Neuronal stem cell (in vitro differentiated cells): ENCODE measurements around the gene ELF3.
"Not testable (repeated sequence)": the region's sequence is repeated elsewhere in the genome, so short reads cannot be mapped to it uniquely, and the experiment has no call there.

ENCODE experiments used
- DNase-seq: peaks from one replicate; pipeline ENCODE4 v3.0.0-alpha.2; 2013; ENCODE audit warnings: low spot score
- H2AFZ ChIP-seq: one replicate; pipeline ENCODE4 v1.6.1; 2013; ENCODE audit warnings: mild to moderate bottlenecking, low read length, inconsistent platforms
- H2AK5ac ChIP-seq: 2 replicates; pipeline ENCODE4 v1.6.1; 2013; ENCODE audit warnings: low read depth, mild to moderate bottlenecking, inconsistent platforms, low read length, moderate library complexity, mixed read lengths
- H2BK120ac ChIP-seq: 2 replicates; pipeline ENCODE4 v1.6.1; 2013; ENCODE audit warnings: low read depth, mild to moderate bottlenecking, inconsistent platforms, low read length, moderate library complexity, mixed read lengths
- H2BK12ac ChIP-seq: one replicate; pipeline ENCODE4 v1.6.1; 2013; ENCODE audit warnings: low read length, inconsistent platforms
- H2BK15ac ChIP-seq: 2 replicates; pipeline ENCODE4 v1.6.1; 2013; ENCODE audit warnings: mild to moderate bottlenecking, low read length, inconsistent platforms, mixed read lengths
- H2BK5ac ChIP-seq: one replicate; pipeline ENCODE4 v1.6.1; 2013; ENCODE audit warnings: inconsistent platforms, mild to moderate bottlenecking, low read length, moderate library complexity
- H3K14ac ChIP-seq: one replicate; pipeline ENCODE4 v1.6.1; 2013; ENCODE audit warnings: low read length, inconsistent platforms
- H3K18ac ChIP-seq: 2 replicates; pipeline ENCODE4 v1.6.1; 2013; ENCODE audit warnings: low read length, inconsistent platforms
- H3K23ac ChIP-seq: 2 replicates; pipeline ENCODE4 v1.6.1; 2013; ENCODE audit warnings: low read depth, mild to moderate bottlenecking, mixed read lengths, low read length, inconsistent platforms; ENCODE audit not compliant: poor library complexity
- H3K27ac ChIP-seq: replicated peaks from 3 replicates; pipeline ENCODE4 v1.5.1; 2013; ENCODE audit warnings: low read length, inconsistent platforms
- H3K27me3 ChIP-seq, 3 experiments: 2 replicates each; pipeline ENCODE4 v1.6.1; 2013; ENCODE audit warnings: low read length in 3 of 3, mild to moderate bottlenecking in 2 of 3, inconsistent platforms in 1 of 3, low read depth in 1 of 3, mixed read lengths in 1 of 3, moderate library complexity in 1 of 3; ENCODE audit not compliant: control insufficient read depth in 3 of 3, insufficient read depth in 3 of 3
- H3K36me3 ChIP-seq, 2 donors: replicated peaks in 1 of 2; 2 replicates each; pipeline ENCODE4 v1.6.1; 2013; ENCODE audit warnings: low read length in 2 of 2; ENCODE audit not compliant: control insufficient read depth in 2 of 2, insufficient read depth in 2 of 2
- H3K4ac ChIP-seq: 2 replicates; pipeline ENCODE4 v1.6.1; 2013; ENCODE audit warnings: inconsistent platforms, mild to moderate bottlenecking, low read length, moderate library complexity
- H3K4me1 ChIP-seq, 2 donors: 1 replicate in 1 of 2; 2 replicates in 1 of 2; pipeline ENCODE4 v1.6.1; 2013; ENCODE audit warnings: low read length in 2 of 2, low read depth in 1 of 2; ENCODE audit not compliant: control insufficient read depth in 2 of 2, insufficient read depth in 1 of 2
- H3K4me2 ChIP-seq: one replicate; pipeline ENCODE4 v1.6.1; 2013; ENCODE audit warnings: mild to moderate bottlenecking, low read length, inconsistent platforms; ENCODE audit not compliant: insufficient read depth, poor library complexity, severe bottlenecking
- H3K4me3 ChIP-seq, 2 donors: 2 replicates each; pipeline ENCODE4 v1.5.1; 2013; ENCODE audit warnings: low read length in 2 of 2, mild to moderate bottlenecking in 2 of 2, inconsistent platforms in 1 of 2, moderate library complexity in 1 of 2
- H3K79me1 ChIP-seq: one replicate; pipeline ENCODE4 v1.6.1; 2013; ENCODE audit warnings: low read depth, mild to moderate bottlenecking, inconsistent platforms, low read length, moderate library complexity
- H3K9ac ChIP-seq: one replicate; pipeline ENCODE4 v1.6.1; 2013; ENCODE audit warnings: mild to moderate bottlenecking, low read depth, low read length, inconsistent platforms; ENCODE audit not compliant: poor library complexity
- H3K9me3 ChIP-seq, 2 donors: replicated peaks in 1 of 2; 2 replicates each; pipeline versions ENCODE3 to v1.6.1; 2013; ENCODE audit warnings: low read length in 2 of 2, mild to moderate bottlenecking in 2 of 2, inconsistent platforms in 1 of 2, low read depth in 1 of 2, mixed read lengths in 1 of 2, moderate library complexity in 1 of 2; ENCODE audit not compliant: control insufficient read depth in 2 of 2, insufficient read depth in 1 of 2
- H4K8ac ChIP-seq: one replicate; pipeline ENCODE4 v1.6.1; 2013; ENCODE audit warnings: low read depth, mild to moderate bottlenecking, inconsistent platforms, low read length, moderate library complexity
- H4K91ac ChIP-seq: one replicate; pipeline ENCODE4 v1.6.1; 2013; ENCODE audit warnings: low read length, low read depth, mild to moderate bottlenecking, inconsistent platforms; ENCODE audit not compliant: poor library complexity
- WGBS, 2 donors: extraction: QIAGEN DNeasy Blood & Tissue Kit; methylation state at CpG; one replicate each; pipeline ENCODE4 v1.1.7; 2013; ENCODE audit warnings: missing lambda C conversion rate in 2 of 2, mixed read lengths in 1 of 2; ENCODE audit not compliant: insufficient read length in 2 of 2, insufficient replicate concordance in 1 of 2; ENCODE audit errors: extremely low coverage in 2 of 2; 5-methylcytosine and 5-hydroxymethylcytosine counted together

ELF3 gene

DNA sequence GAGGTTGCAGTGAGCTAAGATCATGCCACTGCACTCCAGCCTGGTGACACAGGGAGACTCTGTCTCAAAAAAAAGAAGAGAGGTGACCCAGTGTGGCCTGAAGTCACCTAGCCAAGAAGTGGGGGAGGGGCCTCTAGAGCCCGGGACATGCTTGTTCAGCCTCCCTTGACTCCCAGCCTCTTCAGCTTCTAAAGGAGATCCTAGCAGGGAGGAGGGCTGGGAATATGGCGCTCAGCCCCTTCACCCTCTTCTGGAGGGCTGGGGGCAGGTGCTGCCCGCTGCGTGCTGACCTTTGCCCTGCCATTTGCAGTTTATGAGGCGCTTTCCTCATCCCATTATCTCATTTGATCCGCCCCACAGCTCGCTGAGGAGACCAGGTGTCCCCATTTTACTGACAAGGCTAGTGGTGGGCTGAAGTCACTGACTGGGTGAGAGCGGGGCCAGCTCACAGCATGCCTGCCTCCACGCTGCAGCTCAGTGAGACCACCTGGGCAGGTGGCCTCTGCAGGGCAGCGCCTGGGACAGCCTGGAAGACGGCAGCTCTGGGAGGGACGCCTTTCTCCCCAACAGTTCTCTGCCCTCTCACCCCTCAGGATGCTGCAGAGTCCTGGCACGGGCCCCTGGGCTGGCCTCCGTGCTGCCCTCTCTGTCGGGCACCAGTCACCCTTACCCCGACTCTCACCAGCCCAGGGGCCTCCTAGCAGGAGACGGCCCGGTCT is 7.5 kb downstream of the ELF3 start:
- WGBS, 2 donors = no CpG with 5 or more reads among the region's 18 CpGs
- H2AFZ ChIP-seq = no peak overlapping the region
- H4K8ac ChIP-seq = peak overlapping the region; percentile 66
- H2BK120ac ChIP-seq = no peak overlapping the region
- peaks cover 0 to 2% of the 10 kb centered on the region in 2 donors for H3K36me3 ChIP-seq
- H3K27ac ChIP-seq = no peak overlapping the region
- peak overlapping the region; percentile 49 for H2BK12ac ChIP-seq
- H3K4ac ChIP-seq = peak overlapping the region; percentile 32
- H3K4me1 ChIP-seq = peaks cover 0 to 17% of the 10 kb centered on the region in 2 donors
- H2BK5ac ChIP-seq = peak overlapping the region; percentile 4
- no peak for DNase-seq
- no peak overlapping the region for H3K9ac ChIP-seq
- no peak overlapping the region for H3K14ac ChIP-seq
- H3K18ac ChIP-seq = peak overlapping the region; percentile 78
- no peaks in the 10 kb centered on the region for H3K79me1 ChIP-seq
- H3K27me3 ChIP-seq = peaks cover 0 to 33% (median 0%) of the 10 kb centered on the region in 3 experiments
- peaks cover 0 to 2% of the 10 kb centered on the region in 2 donors for H3K9me3 ChIP-seq
- H3K23ac ChIP-seq = peak overlapping the region; percentile 67
- H2AK5ac ChIP-seq = peak overlapping the region; percentile 95
- no peak overlapping the region for H3K4me3 ChIP-seq
- H4K91ac ChIP-seq = no peak overlapping the region
- peak overlapping the region; percentile 72 for H2BK15ac ChIP-seq
- H3K4me2 ChIP-seq = no peak overlapping the region

DNA sequence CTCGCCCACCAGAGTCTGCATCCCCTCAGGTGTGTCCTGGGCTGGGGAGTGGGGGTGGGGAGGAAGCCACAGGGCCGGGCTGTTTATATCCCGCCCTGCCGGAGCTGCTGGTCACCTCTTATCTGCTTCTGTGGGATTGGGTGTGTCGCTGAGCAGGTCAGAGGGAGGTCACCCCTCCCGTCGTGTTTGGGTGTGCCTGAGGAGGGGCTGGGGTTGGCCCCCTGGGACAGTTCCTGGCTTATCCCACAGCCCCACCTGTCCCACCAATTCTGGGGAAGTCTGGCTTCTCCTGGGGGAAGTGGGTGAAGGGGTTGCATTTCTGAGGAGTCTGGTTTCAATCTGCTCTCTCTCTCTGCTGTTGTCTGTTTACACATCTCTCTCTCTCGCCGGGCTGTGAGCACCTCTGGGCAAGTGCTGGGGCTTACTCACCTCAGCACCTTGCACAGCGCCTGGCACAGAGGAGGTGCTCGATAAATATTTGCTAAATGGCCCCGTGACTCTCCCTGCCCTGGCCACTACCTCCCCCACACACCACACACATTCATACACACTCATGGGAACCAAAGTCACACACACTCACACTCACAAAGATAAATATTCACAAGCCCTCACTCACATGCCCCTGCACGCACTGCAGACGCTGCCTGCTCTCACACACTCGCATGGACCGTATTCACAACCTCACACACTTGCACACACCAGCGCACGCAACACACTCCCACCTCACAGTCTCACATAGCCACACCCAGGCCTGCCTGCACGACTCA is 8.3 kb downstream of the ELF3 start:
- Histone ChIP-seq H3K14ac (no peak overlapping the region), H3K4me2 (no peak overlapping the region), H3K9me3 (peaks cover 0 to 2% of the 10 kb centered on the region in 2 donors), H4K8ac (peak overlapping the region; percentile 66), H3K79me1 (no peaks in the 10 kb centered on the region), H3K36me3 (peaks cover 0 to 2% of the 10 kb centered on the region in 2 donors), H3K18ac (peak overlapping the region; percentile 78), H2AFZ (no peak overlapping the region), H2BK5ac (peak overlapping the region; percentile 19), H2BK15ac (peak overlapping the region; percentile 90), H3K4me3 (no peak overlapping the region), H3K23ac (peak overlapping the region; percentile 67), H2AK5ac (peak overlapping the region; percentile 95), H3K4ac (peak overlapping the region; percentile 17), H3K27ac (no peak overlapping the region), H2BK120ac (no peak overlapping the region), H3K27me3 (peaks cover 0 to 29% (median 0%) of the 10 kb centered on the region in 3 experiments), H4K91ac (no peak overlapping the region), H3K9ac (peak overlapping the region; percentile 50), H2BK12ac (peak overlapping the region; percentile 49), H3K4me1 (peaks cover 0 to 17% of the 10 kb centered on the region in 2 donors)
- WGBS, 2 donors = no CpG with 5 or more reads among the region's 19 CpGs
- DNase-seq = no peak

DNA sequence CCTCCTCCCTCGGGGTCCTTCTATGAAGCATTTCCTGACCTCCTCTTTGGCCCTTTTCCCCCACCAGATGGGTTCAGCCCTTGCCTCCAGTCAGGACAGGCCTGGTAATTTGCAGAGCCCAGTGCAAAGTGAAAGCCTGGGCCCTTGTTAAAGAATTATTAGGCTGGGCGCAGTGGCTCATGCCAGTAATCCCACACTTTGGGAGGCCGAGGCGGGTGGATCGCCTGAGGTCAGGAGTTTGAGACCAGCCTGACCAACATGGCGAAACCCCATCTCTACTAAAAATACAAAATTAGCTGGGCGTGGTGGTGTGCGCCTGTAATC is 8.8 kb downstream of the ELF3 start:
- H3K4me1 ChIP-seq = peaks cover 0 to 17% of the 10 kb centered on the region in 2 donors

DNA sequence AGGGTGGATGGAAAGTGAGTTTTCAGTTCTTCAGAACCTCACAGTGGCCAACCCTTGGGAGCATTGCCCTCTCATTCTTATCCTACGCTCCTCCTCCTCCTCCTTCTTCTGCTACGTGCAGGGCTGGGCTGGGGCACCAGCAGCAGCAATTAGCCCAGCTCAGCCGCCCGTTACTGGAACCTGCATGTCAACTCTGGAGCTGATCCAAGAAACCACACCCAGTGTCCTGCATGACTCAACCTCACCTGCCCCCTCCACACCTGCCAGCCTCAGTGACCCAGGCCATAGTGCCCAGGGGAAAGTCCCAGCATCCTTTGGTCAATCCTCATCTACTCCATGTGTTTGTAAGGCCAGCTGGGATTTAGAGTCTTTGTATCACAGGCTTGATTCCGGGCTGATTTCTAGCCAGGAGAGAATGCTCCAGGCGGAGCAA is 12.6 kb downstream of the ELF3 start:
- Histone ChIP-seq H3K9ac (no peak overlapping the region), H3K4me3 (no peak overlapping the region), H3K18ac (no peak overlapping the region), H4K91ac (no peak overlapping the region), H3K36me3 (no peaks in the 10 kb centered on the region), H3K4me1 (peaks cover 0 to 9% of the 10 kb centered on the region in 2 donors), H3K79me1 (no peaks in the 10 kb centered on the region), H2AK5ac (no peak overlapping the region), H3K4ac (no peak overlapping the region), H3K9me3 (peaks cover 0 to 2% of the 10 kb centered on the region in 2 donors), H2AFZ (no peak overlapping the region), H2BK12ac (no peak overlapping the region), H2BK120ac (no peak overlapping the region), H2BK15ac (no peak overlapping the region), H3K14ac (no peak overlapping the region), H4K8ac (no peak overlapping the region), H3K23ac (no peak overlapping the region), H3K27ac (no peak overlapping the region), H3K27me3 (peaks cover 0 to 4% (median 0%) of the 10 kb centered on the region in 3 experiments), H2BK5ac (no peak overlapping the region), H3K4me2 (no peak overlapping the region)
- DNase-seq = no peak
- no CpG with 5 or more reads among the region's 6 CpGs for WGBS, 2 donors

More for the DNA sequence above, 8.8 kb downstream of the ELF3 start:
- not testable (repeated sequence) for H3K79me1 ChIP-seq, H3K4me2 ChIP-seq, H3K9me3 ChIP-seq, H3K27ac ChIP-seq, H2BK12ac ChIP-seq, H3K14ac ChIP-seq, H3K23ac ChIP-seq, H3K36me3 ChIP-seq, H2BK120ac ChIP-seq, H4K8ac ChIP-seq, DNase-seq, H3K4me3 ChIP-seq, H4K91ac ChIP-seq, H3K4ac ChIP-seq, H2AFZ ChIP-seq
- H3K27me3 ChIP-seq = peaks cover 0 to 23% (median 0%) of the 10 kb centered on the region in 3 experiments
- H2BK5ac ChIP-seq = peak overlapping the region; percentile 19
- WGBS, 2 donors = no CpG with 5 or more reads among the region's 8 CpGs
- H2AK5ac ChIP-seq = peak overlapping the region; percentile 95
- H2BK15ac ChIP-seq = peak overlapping the region; percentile 90
- H3K9ac ChIP-seq = peak overlapping the region; percentile 50
- peak overlapping the region; percentile 78 for H3K18ac ChIP-seq
